ENCODE results near the gene LRRC47. TPM values are rescaled to one million over a fixed set of nuclear protein-coding genes. Genes with fewer than 3 reads are reported as not detected.

Gene LRRC47
- total and polyA plus RNA-seq, 2 of the 13 experiments (the other 11 are each of a cell fraction or from before 2014, with no cell fraction given) = 18.3 to 52.5 TPM

GRCh38 chr1:3733094-3733882 lies 63.0 kb downstream of the LRRC47 start (continued):
- TF ChIP-seq ZNF687 (CRISPR knock-in tag; IDR thresholded peaks at IDR 0.05) (peak; percentile 91), HMGXB4 (CRISPR knock-in tag; IDR thresholded peaks at IDR 0.05; ENCODE audit: borderline replicate concordance in 1 of 2, low read depth in 1 of 2) (0 out of 4 replicates have a peak, but pooled peaks of 1 of the 2 experiments have one; percentile 41), FOXO1 (CRISPR knock-in tag; IDR thresholded peaks at IDR 0.05) (peak; percentile 59; the same call in 1 of the 2 replicates), CCDC6 (CRISPR knock-in tag; IDR thresholded peaks at IDR 0.05) (peak; percentile 56; the same call in 1 of the 2 replicates)
